ENCODE measurements around the gene CCL18. TPM values are rescaled to one million over a fixed set of nuclear protein-coding genes. Genes with fewer than 3 reads are reported as not detected.
"Not testable (repeated sequence)": the region's sequence is repeated elsewhere in the genome, so short reads cannot be mapped to it uniquely, and the experiment has no call there.

The CCL18 gene, protein sequence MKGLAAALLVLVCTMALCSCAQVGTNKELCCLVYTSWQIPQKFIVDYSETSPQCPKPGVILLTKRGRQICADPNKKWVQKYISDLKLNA
- total RNA-seq (not detected), total RNA-seq (0 to 0.37 (median 0) reads per million in 172 experiments)
- not detected for polyA plus RNA-seq (2013, experiment 1 of 2)
- not detected for polyA plus RNA-seq (2013, experiment 2 of 2)

- ChIA-PET POLR2A (no interaction called here), CTCF (no interaction called here)
- intact Hi-C loops (cut with DNase I, micrococcal nuclease) = loop anchor here in 1 of 2 experiments (10.0 kb wide), 1 partner anchor 91 kb away; no protein-coding TSS in a partner anchor
- ATAC-seq (ENCODE audit: poor library complexity) (no peak), DNase-seq (no peak)
- Histone ChIP-seq H3K27ac (ENCODE audit: low read depth in 1 of 2, low read length in 2 of 2) (no peak within 1 kb of the TSS), H3K27me3 (ENCODE audit: control insufficient read depth in 1 of 2, insufficient read depth in 2 of 2, low read length in 2 of 2) (peaks cover 0 to 4% of the 10 kb centered on the region in 2 experiments), H3K36me3 (ENCODE audit: insufficient read depth, low read length) (no peaks in the 10 kb centered on the region), H3K4me1 (ENCODE audit: insufficient read depth, low read length) (peaks cover 3% of the 10 kb centered on the region), H3K4me3 (ENCODE audit: low read length) (no peak within 1 kb of the TSS), H3K9me3 (ENCODE audit: control insufficient read depth in 1 of 2, insufficient read depth in 1 of 2, low read length in 2 of 2) (no peaks in the 10 kb centered on the region)
- no peaks in the 10 kb centered on the region for H3K9me3 Mint-ChIP-seq
- no peak within 1 kb of the TSS for H3K27ac Mint-ChIP-seq
- no peak within 1 kb of the TSS for H3K4me3 Mint-ChIP-seq
- TF ChIP-seq, protein P1, sequence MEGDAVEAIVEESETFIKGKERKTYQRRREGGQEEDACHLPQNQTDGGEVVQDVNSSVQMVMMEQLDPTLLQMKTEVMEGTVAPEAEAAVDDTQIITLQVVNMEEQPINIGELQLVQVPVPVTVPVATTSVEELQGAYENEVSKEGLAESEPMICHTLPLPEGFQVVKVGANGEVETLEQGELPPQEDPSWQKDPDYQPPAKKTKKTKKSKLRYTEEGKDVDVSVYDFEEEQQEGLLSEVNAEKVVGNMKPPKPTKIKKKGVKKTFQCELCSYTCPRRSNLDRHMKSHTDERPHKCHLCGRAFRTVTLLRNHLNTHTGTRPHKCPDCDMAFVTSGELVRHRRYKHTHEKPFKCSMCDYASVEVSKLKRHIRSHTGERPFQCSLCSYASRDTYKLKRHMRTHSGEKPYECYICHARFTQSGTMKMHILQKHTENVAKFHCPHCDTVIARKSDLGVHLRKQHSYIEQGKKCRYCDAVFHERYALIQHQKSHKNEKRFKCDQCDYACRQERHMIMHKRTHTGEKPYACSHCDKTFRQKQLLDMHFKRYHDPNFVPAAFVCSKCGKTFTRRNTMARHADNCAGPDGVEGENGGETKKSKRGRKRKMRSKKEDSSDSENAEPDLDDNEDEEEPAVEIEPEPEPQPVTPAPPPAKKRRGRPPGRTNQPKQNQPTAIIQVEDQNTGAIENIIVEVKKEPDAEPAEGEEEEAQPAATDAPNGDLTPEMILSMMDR (IDR thresholded peaks at IDR 0.05) = no peak
- peaks cover 9% of the 10 kb centered on the region for H3K27me3 Mint-ChIP-seq
- no peaks in the 10 kb centered on the region for H3K4me1 Mint-ChIP-seq (ENCODE audit: low read depth)
- no peaks in the 10 kb centered on the region for H3K36me3 Mint-ChIP-seq (ENCODE audit: low read depth)
Observed at GRCh38 chr17:36063786-36064541, at the start of gene CCL18. TSS of gene CCL18 (plus strand) at chr17:36064272. CDS start at chr17:36064343, 71 bp downstream.

DNA sequence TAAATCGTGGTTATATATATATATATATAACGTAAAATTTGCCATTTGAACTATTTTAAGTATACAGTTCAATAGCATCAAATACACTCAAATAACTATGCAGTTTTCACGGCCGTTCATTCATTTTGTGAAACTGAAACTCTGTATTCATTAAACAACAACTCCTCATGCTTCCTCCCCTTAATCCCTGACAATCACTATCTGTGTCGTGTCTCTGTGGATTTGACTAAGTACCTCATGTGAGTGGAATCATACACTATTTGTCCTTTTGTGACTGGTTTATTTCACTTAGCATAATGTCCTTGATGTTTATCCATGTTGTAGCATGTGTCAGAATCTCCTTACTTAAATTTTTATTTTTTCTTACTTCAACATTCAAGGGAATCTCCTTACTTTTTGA, 49.1 kb upstream of the CCL18 start:
- no peaks in the 10 kb centered on the region for H3K4me1 ChIP-seq (ENCODE audit: insufficient read depth, low read length)
- DNase-seq (no peak), ATAC-seq (ENCODE audit: poor library complexity) (no peak)
- H3K27me3 ChIP-seq (ENCODE audit: control insufficient read depth in 1 of 2, insufficient read depth in 2 of 2, low read length in 2 of 2) = peaks cover 0 to 10% of the 10 kb centered on the region in 2 experiments
- no peak overlapping the region for H3K4me3 ChIP-seq (ENCODE audit: low read length)
- H3K9me3 ChIP-seq (ENCODE audit: control insufficient read depth in 1 of 2, insufficient read depth in 1 of 2, low read length in 2 of 2) = peaks cover 0 to 7% of the 10 kb centered on the region in 2 experiments
- intact Hi-C loops (cut with DNase I, micrococcal nuclease) = no loop called here
- H3K4me1 Mint-ChIP-seq (ENCODE audit: low read depth) = no peaks in the 10 kb centered on the region
- no peak overlapping the region for H3K27ac Mint-ChIP-seq
- no peak overlapping the region for H3K27ac ChIP-seq (ENCODE audit: low read depth in 1 of 2, low read length in 2 of 2)
- peaks cover 46% of the 10 kb centered on the region for H3K27me3 Mint-ChIP-seq
- no peaks in the 10 kb centered on the region for H3K9me3 Mint-ChIP-seq
- no peaks in the 10 kb centered on the region for H3K36me3 Mint-ChIP-seq (ENCODE audit: low read depth)
- ChIA-PET CTCF (no interaction called here), POLR2A (no interaction called here)
- H3K4me3 Mint-ChIP-seq = no peak overlapping the region
- TF ChIP-seq, protein P1 (IDR thresholded peaks at IDR 0.05) = no peak
- H3K36me3 ChIP-seq (ENCODE audit: insufficient read depth, low read length) = no peaks in the 10 kb centered on the region

GRCh38 chr17:36015895-36016294, 48.2 kb upstream of the CCL18 start:
- POLR2A ChIA-PET; H3K4me1 Mint-ChIP-seq (ENCODE audit: low read depth); CTCF ChIA-PET; H3K4me3 Mint-ChIP-seq; H3K4me1 ChIP-seq (ENCODE audit: insufficient read depth, low read length); H3K36me3 Mint-ChIP-seq (ENCODE audit: low read depth); intact Hi-C loops (cut with DNase I, micrococcal nuclease); H3K36me3 ChIP-seq (ENCODE audit: insufficient read depth, low read length); H3K9me3 Mint-ChIP-seq; H3K27ac Mint-ChIP-seq; H3K9me3 ChIP-seq (ENCODE audit: control insufficient read depth in 1 of 2, insufficient read depth in 1 of 2, low read length in 2 of 2); DNase-seq; H3K4me3 ChIP-seq (ENCODE audit: low read length); ATAC-seq (ENCODE audit: poor library complexity); H3K27ac ChIP-seq (ENCODE audit: low read depth in 1 of 2, low read length in 2 of 2): not testable (repeated sequence)
- peaks cover 50% of the 10 kb centered on the region for H3K27me3 Mint-ChIP-seq
- H3K27me3 ChIP-seq (ENCODE audit: control insufficient read depth in 1 of 2, insufficient read depth in 2 of 2, low read length in 2 of 2) = peaks cover 0 to 10% of the 10 kb centered on the region in 2 experiments

Data from CD4-positive, alpha-beta T cell (primary cell).